Cardiac fibroblast (primary cell): ENCODE results near the gene ZNF597.

Source experiments
- DNase-seq, 2 donors: peaks; one replicate each; pipeline versions ENCODE4 v3.0.0 to v3.0.0-alpha.2; 2010; ENCODE audit warnings: low read depth in 2 of 2
- H3K4me3 ChIP-seq, 2 donors: replicated peaks in 1 of 2; 1 replicate in 1 of 2; 2 replicates in 1 of 2; pipeline ENCODE4 v1.5.1; 2011; ENCODE audit warnings: low read depth in 2 of 2, low read length in 2 of 2, mild to moderate bottlenecking in 2 of 2, moderate library complexity in 1 of 2
- TF ChIP-seq, protein P1 (sequence below): IDR thresholded peaks from one replicate; pipeline ENCODE4 v1.5.1; 2011; ENCODE audit warnings: low read depth, mild to moderate bottlenecking, low read length, inconsistent platforms

Gene ZNF597

GRCh38 chr16:3460585-3460984 is 17.3 kb upstream of the ZNF597 start:
- H3K4me3 ChIP-seq = no peak overlapping the region
- TF ChIP-seq, protein P1, sequence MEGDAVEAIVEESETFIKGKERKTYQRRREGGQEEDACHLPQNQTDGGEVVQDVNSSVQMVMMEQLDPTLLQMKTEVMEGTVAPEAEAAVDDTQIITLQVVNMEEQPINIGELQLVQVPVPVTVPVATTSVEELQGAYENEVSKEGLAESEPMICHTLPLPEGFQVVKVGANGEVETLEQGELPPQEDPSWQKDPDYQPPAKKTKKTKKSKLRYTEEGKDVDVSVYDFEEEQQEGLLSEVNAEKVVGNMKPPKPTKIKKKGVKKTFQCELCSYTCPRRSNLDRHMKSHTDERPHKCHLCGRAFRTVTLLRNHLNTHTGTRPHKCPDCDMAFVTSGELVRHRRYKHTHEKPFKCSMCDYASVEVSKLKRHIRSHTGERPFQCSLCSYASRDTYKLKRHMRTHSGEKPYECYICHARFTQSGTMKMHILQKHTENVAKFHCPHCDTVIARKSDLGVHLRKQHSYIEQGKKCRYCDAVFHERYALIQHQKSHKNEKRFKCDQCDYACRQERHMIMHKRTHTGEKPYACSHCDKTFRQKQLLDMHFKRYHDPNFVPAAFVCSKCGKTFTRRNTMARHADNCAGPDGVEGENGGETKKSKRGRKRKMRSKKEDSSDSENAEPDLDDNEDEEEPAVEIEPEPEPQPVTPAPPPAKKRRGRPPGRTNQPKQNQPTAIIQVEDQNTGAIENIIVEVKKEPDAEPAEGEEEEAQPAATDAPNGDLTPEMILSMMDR = no peak
- no peak for DNase-seq

DNA sequence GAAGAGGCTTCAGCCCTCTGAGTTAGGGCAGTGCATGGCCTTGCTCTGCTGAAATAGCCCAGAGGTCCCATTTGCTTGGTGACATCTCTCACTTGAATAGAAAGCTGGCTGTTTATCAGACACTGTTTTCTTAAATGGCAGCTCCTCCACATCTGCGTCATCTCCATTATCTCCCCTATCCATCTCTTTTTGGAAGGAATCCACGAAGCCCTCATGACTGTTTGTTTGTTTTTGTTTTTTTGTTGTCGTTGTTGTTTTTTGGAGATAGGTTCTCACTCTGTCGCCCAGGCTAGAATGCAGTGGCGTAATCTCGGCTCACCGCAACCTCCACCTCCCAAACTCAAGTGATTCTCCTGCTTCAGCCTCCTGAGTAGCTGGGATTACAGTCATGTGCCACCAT is 16.8 kb upstream of the ZNF597 start:
- DNase-seq = no peak
- TF ChIP-seq, protein P1 = no peak
- H3K4me3 ChIP-seq = no peak overlapping the region

GRCh38 chr16:3459401-3460090 is 16.2 kb upstream of the ZNF597 start:
- H3K4me3 ChIP-seq = peak overlapping the region; percentile 78 to 95
- DNase-seq = peak in 1 of 2 donors; percentile 32
- TF ChIP-seq, protein P1 = no peak

GRCh38 chr16:3458852-3459361 is 15.6 kb upstream of the ZNF597 start:
- TF ChIP-seq, protein P1 = no peak
- peak; percentile 31 to 36 for DNase-seq
- peak overlapping the region; percentile 78 to 95 for H3K4me3 ChIP-seq

- peak; percentile 50 to 61 for DNase-seq
- TF ChIP-seq, protein P1 = no peak
- peak overlapping the region; percentile 78 to 95 for H3K4me3 ChIP-seq
Measured at GRCh38 chr16:3458278-3458851, 15.1 kb upstream of the ZNF597 start.

GRCh38 chr16:3457434-3458252 is 14.3 kb upstream of the ZNF597 start:
- H3K4me3 ChIP-seq = peak overlapping the region; percentile 50 to 78
- DNase-seq = peak; percentile 89 to 92

More at GRCh38 chr16:3457434-3458252, 14.3 kb upstream of the ZNF597 start:
- TF ChIP-seq, protein P1 = peak; percentile 28
